Smooth muscle cell of the umbilical artery (primary cell): ENCODE results near the gene HHATL. TPM values are rescaled to one million over a fixed set of nuclear protein-coding genes. Genes with fewer than 3 reads are reported as not detected.

Experiments
- total RNA-seq: library from RNA; depleted of rRNA; stranded (reverse); fragments of >200 nt; gene quantifications from 2 replicates; pipeline ENCODE4 v1.2.3, GENCODE V29; 2014

HHATL gene
- not detected in 2 replicates for total RNA-seq

GRCh38 chr3:42702066-42702951 lies at the start of gene HHATL:
TSS of gene HHATL (minus strand) at chr3:42702798. CDS start at chr3:42700826, 1,972 bp downstream.

DNA sequence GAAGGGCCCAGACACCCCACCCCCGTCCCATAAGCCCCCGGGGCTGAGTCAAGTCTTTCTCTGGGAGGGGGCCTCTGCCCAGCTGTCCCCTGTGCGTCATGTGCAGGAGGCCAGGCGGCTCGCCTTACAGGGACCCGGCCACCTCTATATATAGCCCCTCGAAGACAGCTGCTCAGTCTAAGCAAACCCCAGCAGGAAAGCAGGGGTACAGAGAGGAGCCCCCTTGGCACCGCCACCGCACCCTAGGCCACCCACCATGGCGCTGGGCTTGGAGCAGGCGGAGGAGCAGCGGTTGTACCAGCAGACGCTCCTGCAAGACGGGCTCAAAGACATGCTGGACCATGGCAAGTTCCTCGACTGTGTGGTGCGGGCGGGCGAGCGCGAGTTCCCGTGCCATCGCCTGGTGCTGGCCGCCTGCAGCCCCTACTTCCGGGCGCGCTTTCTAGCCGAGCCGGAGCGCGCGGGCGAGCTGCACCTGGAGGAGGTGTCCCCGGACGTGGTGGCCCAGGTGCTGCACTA lies 17.2 kb downstream of the HHATL start, which contains the start of gene KLHL40:
KLHL40 (plus strand) TSS at position 175 of the 519 bp plus-strand sequence; CDS start at position 257, 82 bp downstream.

DNA sequence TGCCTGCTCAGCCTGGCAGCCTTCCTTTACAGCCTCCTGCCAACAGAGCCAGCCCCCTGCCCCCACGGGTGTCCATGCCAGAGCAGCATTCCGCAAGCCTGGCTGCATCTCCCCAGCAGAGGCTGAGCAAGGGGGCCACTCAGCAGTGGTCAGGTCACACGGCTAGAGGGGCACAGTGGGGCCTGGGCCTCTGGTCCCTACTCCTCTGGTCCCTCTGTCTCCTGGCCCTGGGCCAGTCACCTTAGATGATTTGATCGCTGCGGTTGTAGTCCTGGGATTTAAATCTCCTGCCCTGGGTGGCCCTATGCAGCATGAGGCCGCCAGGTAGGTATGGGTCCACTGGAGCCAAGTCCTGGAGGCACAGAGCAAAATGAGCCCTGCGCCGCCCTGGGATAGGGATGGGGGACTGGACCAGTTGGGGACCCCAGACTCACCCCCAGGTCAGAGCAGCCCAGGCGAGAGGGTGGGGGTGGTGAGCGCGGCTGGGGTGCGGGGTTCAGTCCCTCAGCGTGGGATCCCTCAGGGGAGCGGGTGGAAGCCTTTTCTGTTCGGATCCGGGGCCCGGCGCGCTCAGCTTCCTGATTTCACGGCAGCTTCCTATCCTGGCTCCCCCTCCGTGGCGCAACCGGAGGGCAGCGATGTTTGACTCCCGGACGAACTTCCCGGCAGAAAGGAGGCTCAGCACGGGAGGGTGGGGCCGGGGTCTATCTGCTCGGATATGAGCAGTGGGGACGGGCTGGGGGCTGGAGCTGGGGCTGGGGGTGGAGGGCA lies 48.9 kb downstream of the HHATL start, which contains the start of gene ZBTB47:
ZBTB47 (plus strand) TSS at position 138 of the 771 bp plus-strand sequence. CDS start 4,659 bp downstream, outside the sequence.

Other genes with a start within 250 kb of the HHATL start
- not detected in 2 replicates for gene VIPR1, start 200.2 kb downstream of the HHATL start, total RNA-seq
- 52.3 and 57.9 TPM in 2 replicates for gene SEC22C, start 120.8 kb downstream of the HHATL start, total RNA-seq
- 13.3 and 15.7 TPM in 2 replicates for gene SS18L2, start 111.9 kb downstream of the HHATL start, total RNA-seq
- 60.9 and 76.0 TPM in 2 replicates for gene NKTR, start 102.1 kb downstream of the HHATL start, total RNA-seq
- 31.8 and 33.4 TPM in 2 replicates for gene ZBTB47, start 49.1 kb downstream of the HHATL start, total RNA-seq
- not detected in 2 replicates for gene KLHL40, start 17.3 kb downstream of the HHATL start, total RNA-seq
- gene CCDC13, start 70.5 kb upstream of the HHATL start, total RNA-seq = 0.14 and 0.59 TPM in 2 replicates
- gene HIGD1A, start 101.7 kb upstream of the HHATL start, total RNA-seq = 178 and 185 TPM in 2 replicates
- gene ACKR2, start 106.6 kb upstream of the HHATL start, total RNA-seq = not detected in 2 replicates
- gene CYP8B1, start 173.1 kb upstream of the HHATL start, total RNA-seq = not detected in 2 replicates
- 1.1 and 1.2 TPM in 2 replicates for gene ZNF662, start 203.3 kb upstream of the HHATL start, total RNA-seq